ENCODE data around the gene METTL21A. TPM values are rescaled to one million over a fixed set of nuclear protein-coding genes. Genes with fewer than 3 reads are reported as not detected.

The METTL21A gene
- total and polyA plus RNA-seq, 2 experiments from 2014 or later: 86.0 to 118 TPM

- TF ChIP-seq NANOG (IDR thresholded peaks at IDR 0.05; ENCODE audit: borderline replicate concordance) (no peak), EZH2phosphoT487 (IDR thresholded peaks at IDR 0.05; ENCODE audit: unreplicated experiment) (no peak), STAT1 (IDR thresholded peaks at IDR 0.05; ENCODE audit: unreplicated experiment) (no peak)
Observed at GRCh38 chr2:207643892-207644291, 18.7 kb upstream of the METTL21A start (continued).

GRCh38 chr2:207640661-207641060 lies 15.5 kb upstream of the METTL21A start:
- TF ChIP-seq ZNF114 (CRISPR knock-in tag; IDR thresholded peaks at IDR 0.05) (no peak), JUNB (IDR thresholded peaks at IDR 0.05; ENCODE audit: unreplicated experiment) (no peak), NANOG (IDR thresholded peaks at IDR 0.05; ENCODE audit: borderline replicate concordance) (no peak), REST (IDR thresholded peaks at IDR 0.05; ENCODE audit: unreplicated experiment) (no peak), EZH2 (IDR thresholded peaks at IDR 0.05; ENCODE audit: low read depth, unreplicated experiment) (no peak), ETS1 (IDR thresholded peaks at IDR 0.05) (no peak)
- Mint-ChIP-seq H3K9me3 (peaks cover 15% of the 10 kb centered on the region; the same call in 2 of the 3 replicates), H3K27ac (no peak overlapping the region), H3K4me3 (no peak overlapping the region), H3K4me1 (no peaks in the 10 kb centered on the region; the same call in 2 of the 3 replicates), H3K27me3 (ENCODE audit: insufficient read depth, low read depth, poor library complexity) (peaks cover 4% of the 10 kb centered on the region), H3K36me3 (ENCODE audit: low read depth) (no peaks in the 10 kb centered on the region)
- Histone ChIP-seq H4K20me1 (replicated peaks; ENCODE audit: insufficient read depth) (no peaks in the 10 kb centered on the region), H2AFZ (no peak overlapping the region), H3K27ac (ENCODE audit: low read depth) (no peak overlapping the region), H3K4me1 (ENCODE audit: insufficient read depth) (no peaks in the 10 kb centered on the region), H3K4me3 (no peak overlapping the region), H3K9me2 (ENCODE audit: insufficient read depth) (no peaks in the 10 kb centered on the region), H3K4me2 (no peak overlapping the region), H3F3A (replicated peaks; ENCODE audit: low read depth) (no peaks in the 10 kb centered on the region), H3K79me2 (replicated peaks; ENCODE audit: insufficient read depth) (no peaks in the 10 kb centered on the region), H3K36me3 (ENCODE audit: insufficient read depth) (no peaks in the 10 kb centered on the region), H3K27me3 (ENCODE audit: insufficient read depth) (no peaks in the 10 kb centered on the region)
- ATAC-seq (no peak), DNase-seq (ENCODE audit: low spot score) (no peak)

- H3K4me1 ChIP-seq (ENCODE audit: insufficient read depth): no peaks in the 10 kb centered on the region
- H3K27me3 Mint-ChIP-seq (ENCODE audit: insufficient read depth, low read depth, poor library complexity): peaks cover 2% of the 10 kb centered on the region
- no peak overlapping the region for H3K4me2 ChIP-seq
- no peak overlapping the region for H3K4me3 ChIP-seq
- peaks cover 3% of the 10 kb centered on the region; the same call in 1 of the 3 replicates for H3K4me1 Mint-ChIP-seq
- no peaks in the 10 kb centered on the region for H4K20me1 ChIP-seq (replicated peaks; ENCODE audit: insufficient read depth)
- H3K27me3 ChIP-seq (ENCODE audit: insufficient read depth): no peaks in the 10 kb centered on the region
- no peaks in the 10 kb centered on the region for H3K36me3 Mint-ChIP-seq (ENCODE audit: low read depth)
- no peaks in the 10 kb centered on the region for H3K9me2 ChIP-seq (ENCODE audit: insufficient read depth)
- no peak for ATAC-seq
- DNase-seq (ENCODE audit: low spot score): no peak
- H3K36me3 ChIP-seq (ENCODE audit: insufficient read depth): no peaks in the 10 kb centered on the region
- no peaks in the 10 kb centered on the region for H3F3A ChIP-seq (replicated peaks; ENCODE audit: low read depth)
- no peaks in the 10 kb centered on the region for H3K79me2 ChIP-seq (replicated peaks; ENCODE audit: insufficient read depth)
- no peak overlapping the region for H3K27ac Mint-ChIP-seq
- no peak overlapping the region for H3K27ac ChIP-seq (ENCODE audit: low read depth)
- no peak overlapping the region for H2AFZ ChIP-seq
- H3K4me3 Mint-ChIP-seq: no peak overlapping the region
- peaks cover 15% of the 10 kb centered on the region; the same call in 2 of the 3 replicates for H3K9me3 Mint-ChIP-seq
- TF ChIP-seq POLR2AphosphoS5 (IDR thresholded peaks at IDR 0.05; ENCODE audit: low read depth) (no peak), EZH2 (IDR thresholded peaks at IDR 0.05; ENCODE audit: low read depth, unreplicated experiment) (no peak), CREB1 (CRISPR knock-in tag; IDR thresholded peaks at IDR 0.05; ENCODE audit: low read depth) (no peak), STAT1 (IDR thresholded peaks at IDR 0.05; ENCODE audit: unreplicated experiment) (no peak), NANOG (IDR thresholded peaks at IDR 0.05; ENCODE audit: borderline replicate concordance) (no peak)
Observed at GRCh38 chr2:207640160-207640559, 15.0 kb upstream of the METTL21A start.
